ENCODE data around the gene NUDT3.

DNA sequence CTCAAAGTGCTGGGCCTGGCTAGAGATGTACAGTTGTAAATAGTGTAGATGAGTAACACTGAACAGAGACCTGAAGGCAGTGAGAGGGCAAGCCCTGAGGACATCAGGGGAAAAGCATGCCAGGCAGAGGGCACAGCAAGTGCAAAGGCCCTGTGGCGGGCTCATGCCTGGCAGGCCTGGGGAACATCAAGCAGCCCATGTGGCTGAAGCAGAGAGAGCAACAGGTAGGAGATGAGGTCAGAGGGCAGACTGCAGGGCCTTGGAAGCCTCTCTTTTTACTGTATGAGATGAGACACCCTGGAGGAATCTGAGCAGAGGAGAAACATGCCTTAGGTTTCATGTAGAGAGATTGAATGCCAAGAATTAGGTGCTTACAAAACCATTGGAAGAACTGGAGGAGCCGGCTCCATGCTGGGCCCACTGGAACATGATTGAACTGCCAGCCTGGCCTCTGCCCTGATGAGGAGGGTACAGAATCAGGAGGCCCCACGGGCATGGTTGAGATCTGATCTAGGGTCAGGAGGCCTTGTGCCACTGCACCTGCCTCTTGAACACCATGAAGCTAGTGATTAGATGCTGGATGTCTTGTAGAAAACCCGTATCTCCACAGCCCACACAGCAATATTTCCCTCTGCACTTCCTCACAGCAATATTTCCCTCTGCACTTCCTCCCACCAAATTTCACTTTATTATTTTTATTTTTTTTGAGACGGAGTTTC lies 161.7 kb downstream of the NUDT3 start:
- TF ChIP-seq CTCF (IDR thresholded peaks at IDR 0.05) (no peak), POLR2AphosphoS5 (IDR thresholded peaks at IDR 0.05) (no peak), POLR2A (IDR thresholded peaks at IDR 0.05) (no peak)
